Iris pigment epithelial cell (primary cell): Measurements from ENCODE around the gene KRTAP19-4.
"Not testable (repeated sequence)": the region's sequence is repeated elsewhere in the genome, so short reads cannot be mapped to it uniquely, and the experiment has no call there.

Experiments used
- DNase-seq: peaks from one replicate; pipeline ENCODE4 v3.0.0-alpha.2; 2011; ENCODE audit warnings: low read depth

KRTAP19-4 gene

GRCh38 chr21:30497065-30497464 is at the start of gene KRTAP19-4:
Gene KRTAP19-4, minus strand, starts transcription at chr21:30497165. Its CDS starts 55 bp downstream, at chr21:30497110.
- DNase-seq: no peak

GRCh38 chr21:30541764-30542163 is 44.8 kb upstream of the KRTAP19-4 start, which contains the start of gene KRTAP19-6:
Gene KRTAP19-6, minus strand, starts transcription at chr21:30541864. Its CDS starts 31 bp downstream, at chr21:30541833.
- no peak for DNase-seq

GRCh38 chr21:30518876-30519275 is 21.9 kb upstream of the KRTAP19-4 start:
- no peak for DNase-seq

- DNase-seq: no peak
Observed at GRCh38 chr21:30515681-30516080, 18.7 kb upstream of the KRTAP19-4 start.

- not testable (repeated sequence) for DNase-seq
Observed at GRCh38 chr21:30505621-30506205, 8.7 kb upstream of the KRTAP19-4 start.

GRCh38 chr21:30502041-30502440 is 5.1 kb upstream of the KRTAP19-4 start, which contains the start of gene KRTAP19-5:
Gene KRTAP19-5, minus strand, starts transcription at chr21:30502141. Its CDS starts 51 bp downstream, at chr21:30502090.
- no peak for DNase-seq

GRCh38 chr21:30491963-30492428 is 5.0 kb downstream of the KRTAP19-4 start, which contains the start of gene KRTAP19-3:
Gene KRTAP19-3, minus strand, starts transcription at chr21:30492013. Its CDS starts 56 bp downstream, at chr21:30491957.
- DNase-seq: no peak

- no peak for DNase-seq
Observed at GRCh38 chr21:30487336-30487735, 9.6 kb downstream of the KRTAP19-4 start, which contains the start of gene KRTAP19-2. Gene KRTAP19-2, minus strand, starts transcription at chr21:30487436. Its CDS starts 88 bp downstream, at chr21:30487348.

- DNase-seq: no peak
Observed at GRCh38 chr21:30486180-30486579, 10.8 kb downstream of the KRTAP19-4 start.

GRCh38 chr21:30482130-30482529 is 14.8 kb downstream of the KRTAP19-4 start:
- no peak for DNase-seq

- no peak for DNase-seq
Observed at GRCh38 chr21:30480145-30480544, 16.8 kb downstream of the KRTAP19-4 start, which contains the start of gene KRTAP19-1. Gene KRTAP19-1, minus strand, starts transcription at chr21:30480367. Its CDS starts 50 bp downstream, at chr21:30480317.

GRCh38 chr21:30479259-30479658 is 17.7 kb downstream of the KRTAP19-4 start:
- no peak for DNase-seq

- no peak for DNase-seq
Observed at GRCh38 chr21:30478004-30478403, 19.0 kb downstream of the KRTAP19-4 start.

- no peak for DNase-seq
Observed at GRCh38 chr21:30468900-30469714, 27.9 kb downstream of the KRTAP19-4 start.

- DNase-seq: no peak
Observed at GRCh38 chr21:30463713-30464112, 33.3 kb downstream of the KRTAP19-4 start.

- DNase-seq: no peak
Observed at GRCh38 chr21:30448514-30448913, 48.5 kb downstream of the KRTAP19-4 start.

GRCh38 chr21:30447056-30447455 is 49.9 kb downstream of the KRTAP19-4 start:
- DNase-seq: no peak
